K562 (cell line): Measurements from ENCODE around the gene MYO1D.

Experiments used
- ESRRA ChIP-seq: fragments of 450-650 bp; IDR thresholded peaks from 2 replicates; pipeline ENCODE4 v1.6.1; 2014; ENCODE audit warnings: low read depth, mild to moderate bottlenecking, moderate library complexity, borderline replicate concordance
- POLR2AphosphoS5 ChIP-seq: IDR thresholded peaks from 2 replicates; pipeline ENCODE4 v1.6.1; 2011; ENCODE audit warnings: mild to moderate bottlenecking, low read depth, low read length, moderate library complexity; ENCODE audit not compliant: control insufficient read depth, insufficient read depth
- TEAD1 ChIP-seq, 2 experiments: fragments of 450-650 bp in 1 of 2; sonication (generic) in 1 of 2; formaldehyde crosslinking; IDR thresholded peaks; 2 replicates each; pipeline versions ENCODE4 v1.4.0 to v1.8.0; 2020 to 2022; ENCODE audit warnings: mild to moderate bottlenecking in 2 of 2, missing genetic modification reagents in 1 of 2
- ZC3H4 ChIP-seq: sonication (generic); formaldehyde crosslinking; IDR thresholded peaks from 2 replicates; pipeline ENCODE4 v1.9.0; 2021; ENCODE audit warnings: missing genetic modification reagents, borderline replicate concordance
- ZNF830 ChIP-seq: fragments of 250-450 bp; sonication (Bioruptor Pico); IDR thresholded peaks from 2 replicates; pipeline ENCODE4 v1.5.0; 2021; ENCODE audit warnings: mild to moderate bottlenecking
- TF ChIP-seq, protein P1 (sequence below): fragments of 150-350 bp; conservative IDR thresholded peaks from 2 replicates; pipeline ENCODE4 v1.6.1; 2014; ENCODE audit warnings: low read length
- TF ChIP-seq, protein P2 (sequence below), 3 experiments: IDR thresholded peaks in 2 of 3; conservative IDR thresholded peaks in 1 of 3; 2 replicates each; pipeline ENCODE4 v1.5.1; 2011 to 2012; ENCODE audit warnings: low read length in 3 of 3, mild to moderate bottlenecking in 3 of 3, control low read depth in 2 of 3, improper control_type of control experiment in 1 of 3, inconsistent platforms in 1 of 3, low read depth in 1 of 3, mixed read lengths in 1 of 3, moderate library complexity in 1 of 3; ENCODE audit not compliant: insufficient read depth in 2 of 3

DNA sequence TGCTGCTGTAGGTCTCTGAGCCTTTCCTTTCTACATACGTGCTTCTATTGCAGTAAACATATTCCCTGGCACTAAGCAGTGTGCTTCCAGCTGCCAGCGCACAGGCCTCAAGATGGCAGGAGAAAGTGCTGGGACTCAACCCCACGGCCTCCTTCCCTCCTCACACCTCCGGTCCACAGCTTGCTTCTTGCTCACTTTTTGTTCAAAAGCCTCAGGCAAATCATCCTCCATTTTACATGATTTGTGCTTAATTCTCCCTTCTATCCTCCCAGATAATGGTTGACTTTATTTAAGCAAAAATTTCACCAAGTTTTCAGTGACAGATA lies 384.7 kb downstream of the MYO1D start:
- TF ChIP-seq ZC3H4 = no peak
- TF ChIP-seq, protein P1, sequence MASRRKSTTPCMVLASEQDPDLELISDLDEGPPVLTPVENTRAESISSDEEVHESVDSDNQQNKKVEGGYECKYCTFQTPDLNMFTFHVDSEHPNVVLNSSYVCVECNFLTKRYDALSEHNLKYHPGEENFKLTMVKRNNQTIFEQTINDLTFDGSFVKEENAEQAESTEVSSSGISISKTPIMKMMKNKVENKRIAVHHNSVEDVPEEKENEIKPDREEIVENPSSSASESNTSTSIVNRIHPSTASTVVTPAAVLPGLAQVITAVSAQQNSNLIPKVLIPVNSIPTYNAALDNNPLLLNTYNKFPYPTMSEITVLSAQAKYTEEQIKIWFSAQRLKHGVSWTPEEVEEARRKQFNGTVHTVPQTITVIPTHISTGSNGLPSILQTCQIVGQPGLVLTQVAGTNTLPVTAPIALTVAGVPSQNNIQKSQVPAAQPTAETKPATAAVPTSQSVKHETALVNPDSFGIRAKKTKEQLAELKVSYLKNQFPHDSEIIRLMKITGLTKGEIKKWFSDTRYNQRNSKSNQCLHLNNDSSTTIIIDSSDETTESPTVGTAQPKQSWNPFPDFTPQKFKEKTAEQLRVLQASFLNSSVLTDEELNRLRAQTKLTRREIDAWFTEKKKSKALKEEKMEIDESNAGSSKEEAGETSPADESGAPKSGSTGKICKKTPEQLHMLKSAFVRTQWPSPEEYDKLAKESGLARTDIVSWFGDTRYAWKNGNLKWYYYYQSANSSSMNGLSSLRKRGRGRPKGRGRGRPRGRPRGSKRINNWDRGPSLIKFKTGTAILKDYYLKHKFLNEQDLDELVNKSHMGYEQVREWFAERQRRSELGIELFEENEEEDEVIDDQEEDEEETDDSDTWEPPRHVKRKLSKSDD = no peak
- no peak for TF ChIP-seq TEAD1 (CRISPR knock-in tag; IDR thresholded peaks at IDR 0.05)
- TF ChIP-seq ZNF830 (CRISPR knock-in tag) = no peak
- TF ChIP-seq, protein P2, sequence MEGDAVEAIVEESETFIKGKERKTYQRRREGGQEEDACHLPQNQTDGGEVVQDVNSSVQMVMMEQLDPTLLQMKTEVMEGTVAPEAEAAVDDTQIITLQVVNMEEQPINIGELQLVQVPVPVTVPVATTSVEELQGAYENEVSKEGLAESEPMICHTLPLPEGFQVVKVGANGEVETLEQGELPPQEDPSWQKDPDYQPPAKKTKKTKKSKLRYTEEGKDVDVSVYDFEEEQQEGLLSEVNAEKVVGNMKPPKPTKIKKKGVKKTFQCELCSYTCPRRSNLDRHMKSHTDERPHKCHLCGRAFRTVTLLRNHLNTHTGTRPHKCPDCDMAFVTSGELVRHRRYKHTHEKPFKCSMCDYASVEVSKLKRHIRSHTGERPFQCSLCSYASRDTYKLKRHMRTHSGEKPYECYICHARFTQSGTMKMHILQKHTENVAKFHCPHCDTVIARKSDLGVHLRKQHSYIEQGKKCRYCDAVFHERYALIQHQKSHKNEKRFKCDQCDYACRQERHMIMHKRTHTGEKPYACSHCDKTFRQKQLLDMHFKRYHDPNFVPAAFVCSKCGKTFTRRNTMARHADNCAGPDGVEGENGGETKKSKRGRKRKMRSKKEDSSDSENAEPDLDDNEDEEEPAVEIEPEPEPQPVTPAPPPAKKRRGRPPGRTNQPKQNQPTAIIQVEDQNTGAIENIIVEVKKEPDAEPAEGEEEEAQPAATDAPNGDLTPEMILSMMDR (IDR thresholded peaks at IDR 0.05 in 2 of 3, conservative IDR thresholded peaks at IDR 0.05 in 1 of 3; ENCODE audit: insufficient read depth in 2 of 3, low read depth in 1 of 3, low read length in 3 of 3) = no peak
- no peak for TF ChIP-seq ESRRA
- TF ChIP-seq POLR2AphosphoS5 = no peak
